Osteoblast (primary cell): ENCODE data around the gene OTOG. TPM values are rescaled to one million over a fixed set of nuclear protein-coding genes. Genes with fewer than 3 reads are reported as not detected.

Experiments
- DNase-seq: peaks from one replicate; pipeline ENCODE4 v3.0.0; 2011; ENCODE audit warnings: low spot score, mixed read lengths; ENCODE audit not compliant: insufficient read length; ENCODE audit errors: missing footprints
- H2AFZ ChIP-seq: 2 replicates; pipeline ENCODE4 v1.6.0; 2011; ENCODE audit warnings: mild to moderate bottlenecking, low read length
- H3K27ac ChIP-seq: 2 replicates; pipeline ENCODE4 v1.5.1; 2011; ENCODE audit warnings: mild to moderate bottlenecking, low read depth, low read length, moderate library complexity
- H3K27me3 ChIP-seq: 2 replicates; pipeline ENCODE4 v1.6.0; 2012; ENCODE audit warnings: mild to moderate bottlenecking, control low read depth, inconsistent platforms, low read length, moderate library complexity; ENCODE audit not compliant: insufficient read depth
- H3K36me3 ChIP-seq: 2 replicates; pipeline ENCODE4 v1.5.1; 2011; ENCODE audit warnings: mild to moderate bottlenecking, low read length, control low read depth, moderate library complexity; ENCODE audit not compliant: insufficient read depth
- H3K4me1 ChIP-seq: 2 replicates; pipeline ENCODE4 v1.5.1; 2011; ENCODE audit warnings: mild to moderate bottlenecking, low read length, control low read depth, moderate library complexity; ENCODE audit not compliant: insufficient read depth
- H3K4me2 ChIP-seq: 2 replicates; pipeline ENCODE4 v1.6.0; 2011; ENCODE audit warnings: mild to moderate bottlenecking, low read length; ENCODE audit not compliant: insufficient read depth
- H3K4me3 ChIP-seq: fragments of 200-600 bp; sonication (generic); 3 replicates; pipeline ENCODE4 v1.5.1; 2012; ENCODE audit warnings: mild to moderate bottlenecking, low read length, inconsistent platforms; ENCODE audit not compliant: insufficient read depth
- H3K79me2 ChIP-seq: 2 replicates; pipeline ENCODE4 v1.6.0; 2012; ENCODE audit warnings: mild to moderate bottlenecking, low read length, control low read depth, inconsistent platforms; ENCODE audit not compliant: insufficient read depth
- H3K9me3 ChIP-seq: 2 replicates; pipeline ENCODE4 v1.5.1; 2011; ENCODE audit warnings: low read depth, low read length, control low read depth
- H4K20me1 ChIP-seq: 2 replicates; pipeline ENCODE4 v1.6.0; 2012; ENCODE audit warnings: mild to moderate bottlenecking, low read length, control low read depth; ENCODE audit not compliant: insufficient read depth
- CTCF ChIP-seq: IDR thresholded peaks from 2 replicates; pipeline ENCODE4 v1.5.1; 2011; ENCODE audit warnings: mild to moderate bottlenecking, low read depth, low read length, moderate library complexity; ENCODE audit errors: extremely low read depth
- total RNA-seq: library from RNA; depleted of rRNA; stranded (reverse); fragments of >200 nt; gene quantifications from 2 replicates; pipeline ENCODE4 v1.2.3, GENCODE V29; 2012

OTOG gene
- total RNA-seq, 1 donor = not detected

GRCh38 chr11:17633987-17634775, 87.1 kb downstream of the OTOG start:
- Histone ChIP-seq H3K36me3 (no peaks in the 10 kb centered on the region), H3K9me3 (no peaks in the 10 kb centered on the region), H2AFZ (no peak overlapping the region), H3K4me1 (no peaks in the 10 kb centered on the region), H3K27ac (no peak overlapping the region), H3K27me3 (peaks cover 3% of the 10 kb centered on the region), H3K79me2 (no peaks in the 10 kb centered on the region), H4K20me1 (no peaks in the 10 kb centered on the region), H3K4me2 (no peak overlapping the region), H3K4me3 (no peak overlapping the region)
- DNase-seq = peak; percentile 65
- TF ChIP-seq CTCF = no peak

- Histone ChIP-seq H3K4me1 (no peaks in the 10 kb centered on the region), H3K27me3 (peaks cover 3% of the 10 kb centered on the region), H3K27ac (no peak overlapping the region), H4K20me1 (no peaks in the 10 kb centered on the region), H3K9me3 (no peaks in the 10 kb centered on the region), H3K4me2 (no peak overlapping the region), H3K36me3 (no peaks in the 10 kb centered on the region), H3K4me3 (no peak overlapping the region), H2AFZ (no peak overlapping the region), H3K79me2 (no peaks in the 10 kb centered on the region)
- peak; percentile 48 for DNase-seq
- no peak for TF ChIP-seq CTCF
Observed at GRCh38 chr11:17634776-17635550, 87.9 kb downstream of the OTOG start.

- H3K36me3 ChIP-seq = no peaks in the 10 kb centered on the region
- H3K4me3 ChIP-seq = no peak overlapping the region
- peaks cover 3% of the 10 kb centered on the region for H3K27me3 ChIP-seq
- H3K27ac ChIP-seq = no peak overlapping the region
- TF ChIP-seq CTCF = no peak
- no peak for DNase-seq
- no peaks in the 10 kb centered on the region for H3K79me2 ChIP-seq
- no peaks in the 10 kb centered on the region for H4K20me1 ChIP-seq
- no peaks in the 10 kb centered on the region for H3K4me1 ChIP-seq
- H3K4me2 ChIP-seq = no peak overlapping the region
- no peaks in the 10 kb centered on the region for H3K9me3 ChIP-seq
- no peak overlapping the region for H2AFZ ChIP-seq
Observed at GRCh38 chr11:17635551-17635938, 88.5 kb downstream of the OTOG start.

- Histone ChIP-seq H3K27ac (no peak overlapping the region), H3K36me3 (no peaks in the 10 kb centered on the region), H3K4me1 (no peaks in the 10 kb centered on the region), H3K9me3 (no peaks in the 10 kb centered on the region), H2AFZ (no peak overlapping the region), H3K4me2 (no peak overlapping the region), H3K27me3 (peaks cover 3% of the 10 kb centered on the region), H3K4me3 (no peak overlapping the region), H3K79me2 (no peaks in the 10 kb centered on the region), H4K20me1 (no peaks in the 10 kb centered on the region)
- TF ChIP-seq CTCF = no peak
- no peak for DNase-seq
Observed at GRCh38 chr11:17636721-17637120, 89.7 kb downstream of the OTOG start.
